C1 segment of cervical spinal cord (tissue), 14 donors: Measurements from ENCODE around the gene ZNF177.
"Not testable (repeated sequence)": the region's sequence is repeated elsewhere in the genome, so short reads cannot be mapped to it uniquely, and the experiment has no call there.

Source experiments
- DNase-seq, 14 donors: peaks; one replicate each; lab custom pipeline; 2025; lab: John Stamatoyannopoulos, UW

Gene ZNF177

DNA sequence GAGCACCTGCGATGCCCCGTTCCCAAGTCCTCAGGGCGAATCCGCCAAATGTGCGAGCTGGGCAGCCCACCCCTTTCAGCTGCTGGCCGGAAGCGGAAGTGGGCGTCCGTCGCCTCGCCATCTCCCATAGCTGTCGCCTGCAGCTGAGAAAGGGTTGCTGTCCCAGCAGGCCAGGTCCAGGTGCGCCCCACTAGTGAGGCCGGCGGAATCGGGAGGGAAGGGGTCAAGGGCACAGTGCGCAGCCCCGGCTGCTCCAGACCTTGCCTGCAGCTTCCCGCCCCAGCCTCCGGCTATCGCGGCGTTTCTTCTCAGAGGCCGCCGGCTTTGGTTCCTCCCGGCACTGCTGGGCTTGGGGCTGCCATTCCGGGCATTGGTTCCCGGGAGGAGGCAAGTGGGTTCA, at the start of gene ZNF177:
ZNF177 (plus strand) TSS at position 109 of the 400 bp plus-strand sequence. CDS start 15,299 bp downstream, outside the sequence.
- no peak for DNase-seq

DNA sequence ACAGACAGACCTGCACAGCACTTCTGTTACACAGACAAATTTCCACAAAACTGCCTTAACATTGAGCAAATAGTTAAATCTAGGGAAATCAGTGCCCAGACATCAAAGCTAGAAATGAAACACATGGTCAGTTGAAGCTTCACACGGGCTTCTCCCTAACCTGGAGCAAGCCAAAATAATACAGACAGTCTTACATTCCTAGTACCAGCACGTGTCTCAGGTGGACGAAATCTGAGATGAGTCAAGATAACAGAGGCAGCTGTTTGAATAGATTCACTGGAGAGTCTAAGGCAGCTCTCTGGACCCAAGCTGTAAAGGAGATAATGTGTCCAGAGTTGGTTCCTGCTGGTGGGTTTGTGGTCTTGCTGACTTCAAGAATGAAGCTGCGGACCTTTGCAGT, 49.1 kb upstream of the ZNF177 start:
- no peak for DNase-seq

DNA sequence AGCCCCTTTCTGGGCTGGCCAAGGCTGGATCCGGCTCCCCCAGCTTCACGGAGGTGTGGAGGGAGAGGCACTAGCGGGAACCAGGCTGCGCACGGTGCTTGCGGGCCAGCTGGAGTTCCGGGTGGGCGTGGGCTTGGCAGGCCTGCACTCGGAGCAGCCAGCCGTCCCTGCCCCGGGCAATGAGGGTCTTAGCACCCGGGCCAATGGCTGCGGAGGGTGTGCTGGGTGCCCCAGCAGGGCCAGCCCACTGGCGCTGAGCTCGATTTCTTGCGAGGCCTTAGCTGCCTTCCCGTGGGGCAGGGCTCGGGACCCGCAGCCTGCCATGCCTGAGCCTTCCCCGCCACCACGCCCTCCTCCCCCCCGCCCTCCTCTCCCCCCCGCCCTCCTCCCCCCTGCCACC, 41.5 kb upstream of the ZNF177 start:
- DNase-seq, result no peak

DNA sequence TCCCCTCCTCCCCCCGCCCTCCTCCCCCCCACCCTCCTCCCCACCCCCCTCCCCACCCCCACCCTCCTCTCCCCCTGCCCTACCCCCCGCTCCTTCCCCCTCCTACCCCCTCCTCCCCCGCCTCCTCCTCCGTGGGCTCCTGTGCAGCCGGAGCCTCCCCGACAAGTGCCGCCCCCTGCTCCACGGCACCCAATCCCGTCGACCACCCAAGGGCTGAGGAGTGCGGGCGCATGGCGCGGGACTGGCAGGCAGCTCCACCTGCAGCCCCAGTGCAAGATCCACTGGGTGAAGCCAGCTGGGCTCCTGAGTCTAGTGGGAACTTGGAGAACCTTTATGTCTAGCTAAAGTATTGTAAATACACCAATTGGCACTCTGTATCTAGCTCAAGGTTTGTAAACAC, 41.1 kb upstream of the ZNF177 start:
- DNase-seq, result not testable (repeated sequence)

DNA sequence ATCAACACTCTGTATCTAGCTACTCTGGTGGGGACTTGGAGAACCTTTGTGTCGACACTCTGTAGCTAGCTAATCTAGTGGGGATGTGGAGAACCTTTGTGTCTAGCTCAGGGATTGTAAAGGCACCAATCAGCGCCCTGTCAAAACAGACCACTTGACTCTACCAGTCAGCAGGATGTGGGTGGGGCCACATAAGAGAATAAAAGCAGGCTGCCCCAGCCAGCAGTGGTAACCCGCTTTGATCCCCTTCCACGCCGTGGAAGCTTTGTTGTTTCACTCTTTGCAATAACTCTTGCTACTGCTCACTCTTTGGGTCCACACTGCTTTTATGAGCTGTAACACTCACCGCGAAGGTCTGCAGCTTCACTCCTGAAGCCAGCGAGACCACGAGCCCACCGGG, 40.6 kb upstream of the ZNF177 start:
- DNase-seq, result not testable (repeated sequence)

DNA sequence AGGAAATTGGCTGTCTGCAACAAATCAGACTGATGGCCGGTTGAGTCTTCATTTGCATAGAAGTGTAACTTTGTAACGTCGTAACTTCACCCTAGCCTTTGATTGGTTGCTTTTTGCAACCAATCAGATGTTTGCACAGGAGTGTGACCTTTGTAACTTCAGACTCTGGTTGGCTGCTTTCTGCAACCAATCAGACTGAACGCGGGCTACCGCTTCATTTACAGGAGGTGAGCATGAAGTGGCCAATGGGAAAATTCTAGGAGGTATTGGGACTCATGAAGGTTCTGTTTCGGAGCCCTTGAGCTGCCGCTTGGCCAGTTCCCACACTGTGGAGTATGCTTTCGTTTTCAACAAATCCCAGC, 39.3 kb upstream of the ZNF177 start:
- DNase-seq, result peak in 12 of 14 donors; percentile 38 to 89 (median 72)

DNA sequence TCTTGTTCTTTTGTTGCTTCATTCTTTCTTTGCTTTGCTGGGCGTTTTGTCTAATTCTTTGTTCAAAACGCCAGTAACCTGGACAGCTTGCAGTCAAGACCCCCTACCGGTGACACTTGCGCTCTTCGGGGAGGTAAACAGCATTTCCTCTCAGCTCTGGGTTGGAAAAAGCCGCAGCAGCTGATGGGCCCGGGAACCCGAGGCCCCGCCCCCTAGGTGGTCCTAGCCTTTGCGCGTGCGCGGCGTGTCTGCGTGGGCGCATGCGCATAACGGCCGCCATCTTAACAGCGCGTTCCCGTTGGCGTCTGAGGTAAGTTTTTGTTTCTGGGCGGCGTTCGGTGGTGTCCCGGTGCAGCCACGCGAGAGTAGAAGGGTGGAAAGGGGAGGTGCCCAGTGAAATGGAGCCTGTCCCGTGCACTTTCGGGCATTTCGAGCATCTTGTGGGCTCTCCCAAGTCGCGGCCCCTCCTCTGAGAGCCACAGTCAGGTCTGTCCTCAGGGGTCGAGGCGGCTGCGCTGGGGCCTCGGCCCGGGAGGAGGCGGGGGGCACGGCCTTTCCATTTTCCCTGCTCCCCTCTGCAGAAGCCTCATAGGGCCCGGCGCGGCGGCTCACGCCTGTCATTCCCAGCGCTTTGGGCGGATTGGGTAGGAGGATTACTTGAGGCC, 38.8 kb upstream of the ZNF177 start, which contains the start of gene ZNF559:
ZNF559 (plus strand) TSS at position 261 of the 665 bp plus-strand sequence. CDS start 14,371 bp downstream, outside the sequence.
- DNase-seq, result peak; percentile 56 to 94 (median 85)

DNA sequence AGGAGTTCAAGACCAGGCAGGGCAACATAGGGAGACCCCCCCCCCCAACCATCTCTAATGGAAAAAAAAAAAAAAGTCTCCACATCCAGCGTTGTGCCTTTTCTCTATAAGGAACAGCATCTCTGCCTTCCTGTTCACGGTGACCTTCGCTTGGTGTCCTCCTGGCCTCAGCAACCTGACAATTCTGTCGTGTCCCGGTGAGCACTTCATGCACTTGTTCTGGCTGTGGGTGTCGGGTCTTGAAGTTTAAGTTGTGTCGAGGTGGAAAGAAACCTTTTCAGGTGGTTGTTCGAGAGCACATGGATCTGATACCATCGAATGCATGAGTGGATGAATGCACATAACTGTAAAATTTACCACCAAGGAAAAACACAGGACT, 38.2 kb upstream of the ZNF177 start:
- DNase-seq, result no peak

DNA sequence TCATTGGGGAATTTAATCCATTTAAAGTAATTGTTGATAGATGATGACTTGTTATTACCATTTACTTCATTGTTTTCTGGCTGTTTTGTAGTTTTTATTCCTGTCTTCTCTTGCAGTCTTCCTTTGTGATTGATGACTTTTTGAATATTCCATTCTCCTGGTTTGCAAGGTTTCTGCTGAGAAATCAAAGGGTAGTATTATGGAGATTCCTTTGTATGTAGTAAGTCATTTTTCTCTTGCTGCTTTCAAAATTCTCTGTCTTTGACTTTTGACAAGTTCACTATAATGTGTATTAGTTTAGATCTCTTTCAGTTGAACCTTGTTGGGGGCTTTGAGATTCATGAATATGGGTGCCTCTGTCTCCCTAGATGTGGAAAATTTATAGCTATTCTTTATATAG, 32.8 kb upstream of the ZNF177 start:
- no peak for DNase-seq

DNA sequence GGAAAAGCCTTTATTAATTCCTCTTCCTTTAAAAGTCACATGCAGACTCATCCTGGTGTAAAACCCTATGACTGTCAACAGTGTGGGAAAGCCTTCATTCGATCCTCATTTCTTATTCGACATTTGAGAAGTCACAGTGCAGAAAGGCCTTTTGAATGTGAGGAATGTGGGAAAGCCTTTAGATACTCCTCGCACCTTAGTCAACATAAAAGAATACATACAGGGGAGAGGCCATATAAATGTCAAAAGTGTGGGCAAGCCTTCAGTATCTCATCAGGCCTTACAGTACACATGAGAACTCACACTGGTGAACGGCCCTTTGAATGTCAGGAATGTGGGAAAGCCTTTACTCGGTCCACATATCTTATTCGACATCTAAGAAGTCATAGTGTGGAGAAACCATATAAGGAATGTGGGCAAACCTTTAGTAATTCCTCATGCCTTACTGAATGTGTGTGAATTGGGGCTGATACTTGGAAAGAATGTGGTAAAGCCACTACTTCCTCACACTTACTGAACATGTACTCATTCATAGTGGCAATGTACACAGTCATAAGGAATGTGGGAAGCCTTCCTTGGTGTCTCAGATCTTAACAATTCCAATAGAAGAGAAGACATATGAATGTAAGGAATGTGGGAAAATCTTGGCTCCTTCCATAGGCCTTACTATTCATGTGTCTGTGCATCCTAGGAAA, 20.1 kb upstream of the ZNF177 start:
- no peak for DNase-seq

DNA sequence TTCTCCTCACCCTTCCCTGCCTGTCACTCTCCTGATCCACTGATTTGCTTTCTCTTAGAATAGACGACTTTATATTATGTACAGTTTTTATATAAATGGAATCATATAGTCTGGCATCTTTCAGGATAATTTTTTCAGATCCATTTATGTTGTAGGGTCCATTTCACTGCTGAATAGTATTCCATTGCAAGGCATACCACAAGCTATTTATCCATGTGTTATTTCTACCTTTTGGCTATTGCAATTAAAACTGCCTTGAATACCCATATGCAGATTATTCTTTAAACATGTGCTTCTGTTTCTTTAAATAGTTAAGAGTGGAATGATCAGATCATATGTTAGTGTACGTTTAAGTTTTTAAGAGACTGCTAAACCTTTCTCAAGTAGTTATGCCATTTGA, 17.8 kb upstream of the ZNF177 start:
- DNase-seq, result no peak

DNA sequence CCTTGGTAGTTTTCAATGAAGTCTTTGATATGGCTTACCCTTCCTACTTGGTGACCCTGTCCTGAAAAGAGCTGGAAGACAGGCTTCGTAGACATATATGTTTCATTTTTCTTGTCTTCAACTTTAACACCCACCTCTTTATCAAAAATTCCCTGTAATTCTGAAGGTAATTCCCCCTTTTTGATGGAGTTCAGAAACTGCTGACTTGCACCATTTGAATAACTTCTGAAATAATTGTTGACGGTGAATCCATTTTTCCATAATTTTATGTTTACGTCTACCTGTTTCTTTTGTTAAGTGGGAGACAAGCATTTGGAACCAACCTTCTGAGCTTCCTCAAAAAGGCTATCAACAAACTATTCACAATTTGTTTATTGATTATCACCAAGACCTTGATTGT, 14.6 kb upstream of the ZNF177 start:
- no peak for DNase-seq

DNA sequence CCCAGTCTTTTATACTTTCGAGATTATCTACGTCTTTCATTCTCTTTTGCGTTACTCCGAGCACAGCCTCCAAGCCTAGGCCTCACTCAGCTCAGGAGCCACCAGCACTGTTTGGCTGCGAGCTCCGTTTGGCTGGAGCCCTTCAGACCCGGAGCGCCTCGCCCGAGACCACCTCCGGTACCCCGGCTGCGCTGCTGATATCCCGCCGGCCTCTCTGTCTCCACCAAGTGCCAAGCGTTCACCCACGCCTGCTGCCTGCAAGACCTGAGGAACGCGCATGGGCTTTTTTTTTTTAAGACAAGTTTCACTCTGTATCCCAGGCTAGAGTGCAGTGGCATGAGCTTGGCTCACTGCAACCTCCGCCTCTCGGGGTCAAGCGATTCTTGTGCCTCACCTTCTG, 14.1 kb upstream of the ZNF177 start:
- no peak for DNase-seq

DNA sequence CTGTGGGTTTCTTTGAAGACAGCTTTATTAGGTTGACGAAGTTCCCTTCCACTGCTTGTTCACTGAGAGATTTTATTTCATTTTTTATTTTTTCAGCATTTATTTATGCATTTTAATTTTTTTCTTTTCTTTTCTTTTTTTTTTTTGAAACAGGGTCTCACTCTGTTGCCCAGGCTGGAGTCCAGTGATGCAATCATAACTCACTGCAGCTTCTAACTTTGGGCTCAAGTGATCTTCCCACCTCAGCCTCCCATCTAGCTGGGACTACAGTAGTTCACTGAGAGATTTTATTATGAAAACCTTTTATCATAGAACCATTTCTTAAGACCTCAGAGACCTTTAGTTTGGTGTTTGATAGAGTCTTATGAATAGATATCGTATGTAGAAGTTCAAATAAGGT, 10.3 kb upstream of the ZNF177 start:
- no peak for DNase-seq

DNA sequence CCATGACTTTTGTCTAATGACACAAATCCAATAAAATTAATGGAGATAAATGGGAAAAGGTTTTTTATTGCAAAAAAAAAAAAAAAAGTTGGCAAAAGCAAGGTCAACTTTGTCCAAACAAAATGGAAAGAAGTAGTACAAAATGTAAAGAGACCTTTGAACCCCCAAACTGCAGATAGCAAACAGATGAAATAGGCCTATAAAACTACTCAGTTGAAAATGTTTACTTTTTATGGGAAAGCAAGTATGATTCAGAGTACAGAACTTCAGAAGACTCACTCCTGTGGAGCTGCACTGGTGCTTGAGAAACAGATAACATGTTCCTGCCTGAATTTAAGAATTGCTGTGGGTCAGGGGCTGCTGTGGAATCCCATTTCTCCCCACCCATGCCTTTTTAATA, 9.8 kb upstream of the ZNF177 start:
- DNase-seq, result no peak

DNA sequence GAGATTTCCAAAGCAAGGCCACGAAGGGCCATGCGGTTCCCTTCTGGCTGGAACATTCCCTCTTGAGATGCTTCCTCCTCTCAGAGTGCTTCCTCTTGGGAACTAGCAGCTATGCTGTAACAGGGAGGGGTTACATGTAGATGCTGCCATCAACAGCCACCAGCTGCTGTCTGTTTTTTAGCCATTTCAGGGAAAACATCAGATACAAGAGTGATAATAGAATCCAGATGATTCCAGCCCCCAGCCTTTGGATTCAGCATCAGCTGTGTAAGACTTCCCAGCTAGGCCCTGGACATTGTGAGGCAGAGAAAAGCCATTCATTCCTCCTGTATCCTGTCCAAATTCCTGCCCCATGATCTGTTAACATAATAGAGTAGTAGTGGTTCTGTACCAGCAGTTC, 8.2 kb upstream of the ZNF177 start:
- no peak for DNase-seq

DNA sequence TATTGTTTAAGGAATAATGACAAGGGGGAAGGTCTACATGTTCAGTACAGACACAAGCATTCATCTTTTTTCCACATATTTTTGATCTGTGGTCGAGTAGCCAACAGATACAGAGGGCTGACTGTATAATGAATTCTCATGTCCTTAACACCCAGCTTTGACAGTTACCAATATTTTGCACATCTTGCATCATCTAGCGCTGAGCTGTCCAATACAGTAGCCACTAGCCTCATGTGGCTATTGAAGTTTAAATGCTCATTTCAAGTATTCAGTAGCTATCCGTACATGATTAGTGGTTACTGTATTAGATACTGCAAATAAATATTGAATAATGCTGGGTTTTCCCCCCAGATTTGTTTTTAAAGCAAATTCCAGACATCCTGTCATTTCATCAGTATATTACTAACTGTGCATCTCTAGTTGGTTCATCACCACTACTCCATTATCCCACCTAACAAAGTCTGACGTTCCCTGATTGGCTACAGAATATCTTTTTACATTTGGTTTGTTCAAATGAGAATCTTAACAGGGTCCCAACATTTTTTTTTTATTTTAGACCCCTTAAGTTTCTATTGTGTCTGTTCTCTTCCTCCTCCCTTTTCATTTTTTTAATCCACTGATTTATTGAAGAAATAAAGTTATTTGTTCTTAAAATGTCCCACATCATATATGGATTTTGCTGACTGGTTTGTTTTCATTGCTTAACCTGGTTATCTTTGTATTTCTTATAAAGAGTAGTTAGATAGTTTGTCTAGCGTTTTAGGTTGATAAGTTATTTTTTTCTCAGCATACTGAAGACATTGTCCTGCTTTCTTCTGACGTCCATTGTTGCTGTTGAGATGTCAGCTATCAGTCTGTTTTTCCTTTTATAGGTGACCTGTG, 8.2 kb downstream of the ZNF177 start:
- DNase-seq, result no peak

DNA sequence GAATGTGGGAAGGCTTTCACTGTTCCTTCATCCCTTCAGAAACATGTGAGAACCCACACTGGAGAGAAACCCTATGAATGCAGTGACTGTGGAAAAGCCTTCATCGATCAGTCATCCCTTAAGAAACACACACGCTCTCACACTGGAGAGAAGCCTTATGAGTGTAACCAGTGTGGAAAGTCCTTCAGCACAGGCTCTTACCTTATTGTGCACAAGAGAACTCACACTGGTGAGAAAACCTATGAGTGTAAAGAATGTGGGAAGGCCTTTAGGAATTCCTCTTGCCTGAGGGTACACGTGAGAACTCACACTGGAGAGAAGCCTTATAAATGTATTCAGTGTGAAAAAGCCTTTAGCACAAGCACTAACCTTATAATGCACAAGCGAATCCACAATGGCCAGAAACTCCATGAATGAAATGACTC, 18.6 kb downstream of the ZNF177 start:
- no peak for DNase-seq

DNA sequence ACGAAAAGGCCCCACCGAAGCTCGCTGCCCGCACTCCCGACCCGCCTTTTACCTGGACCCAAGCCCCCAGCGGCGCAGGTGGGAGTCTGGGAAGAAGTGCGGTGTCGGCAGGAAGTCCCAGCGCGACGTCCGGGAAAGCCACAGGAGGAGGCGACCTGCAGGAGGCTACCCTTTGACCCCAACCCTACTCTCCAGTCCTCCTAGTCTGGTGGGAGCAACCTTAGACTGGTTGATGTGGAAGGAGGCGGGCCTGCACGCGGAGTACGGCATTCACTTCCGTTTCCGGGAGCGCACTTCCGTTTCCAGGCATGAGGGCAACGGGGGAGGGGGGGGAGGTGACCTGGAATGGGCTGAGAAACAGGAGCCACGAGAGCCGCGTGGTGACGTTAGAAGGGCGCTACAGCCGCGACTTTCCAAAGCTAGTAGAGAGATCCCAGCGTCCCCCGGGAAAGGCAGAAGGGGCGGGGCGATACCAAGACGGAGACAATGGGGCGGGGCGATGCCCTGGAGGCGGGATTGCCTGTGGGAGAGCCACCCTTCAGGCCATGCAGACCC, 44.1 kb downstream of the ZNF177 start:
- DNase-seq, result peak in 4 of 14 donors; percentile 0 to 32 (median 12)

DNA sequence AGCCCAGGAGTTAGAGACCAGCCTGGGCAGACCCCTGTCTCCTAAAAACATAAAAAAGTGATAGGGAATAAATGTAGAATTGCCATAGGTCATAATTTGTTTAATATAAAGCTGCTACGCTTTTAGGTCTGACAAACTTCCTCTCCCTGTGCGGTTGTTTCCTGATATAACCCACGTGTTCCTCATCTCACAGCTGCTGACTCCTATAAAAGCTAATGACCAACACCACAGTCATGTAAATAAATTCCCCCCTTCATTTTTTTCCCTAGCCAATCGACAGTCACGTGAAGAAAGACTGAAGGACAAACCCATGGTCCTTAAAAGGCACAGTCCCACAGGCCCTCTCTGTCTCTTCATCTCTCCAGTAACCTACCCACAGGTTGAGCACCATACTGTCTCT, 45.0 kb downstream of the ZNF177 start:
- no peak for DNase-seq

DNA sequence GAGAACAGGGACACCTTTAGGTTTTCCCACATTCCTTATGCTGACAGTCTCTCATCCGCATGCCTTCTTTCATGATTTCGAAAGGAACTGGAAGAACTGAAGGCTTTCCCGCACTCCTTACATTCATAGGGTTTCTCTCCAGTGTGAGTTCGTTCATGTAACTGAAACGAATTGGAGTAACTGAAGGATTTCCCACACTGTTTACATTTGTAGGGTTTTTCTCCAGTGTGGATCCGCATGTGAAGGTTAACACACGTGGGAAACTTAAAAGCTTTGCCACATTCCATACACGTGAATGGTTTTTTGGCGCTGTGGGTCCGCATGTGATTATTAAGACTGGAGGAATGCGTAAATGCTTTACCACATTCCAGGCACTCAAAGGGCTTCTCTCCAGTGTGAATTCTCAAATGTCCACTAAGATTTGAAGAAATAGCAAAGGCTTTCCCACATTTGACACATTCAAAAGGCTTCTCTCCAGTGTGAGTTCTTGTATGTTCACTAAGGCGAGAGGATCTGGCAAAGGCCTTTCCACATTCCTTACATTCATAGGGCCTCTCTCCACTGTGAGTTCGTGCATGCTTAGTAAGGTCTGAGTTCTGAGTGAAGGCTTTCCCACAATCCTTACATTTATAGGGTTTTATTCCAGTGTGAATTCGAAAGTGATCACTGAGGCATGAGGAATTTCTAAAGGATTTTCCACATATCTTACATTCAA, 50.6 kb downstream of the ZNF177 start:
- DNase-seq, result no peak
